Activated CD8-positive, alpha-beta memory T cell treated with anti-CD3 and anti-CD28 coated beads for 1 hour (primary cell): ENCODE data around the gene OVCA2.
A peak's percentile ranks its signal among the peaks of the same experiment; 100 is the strongest.
"Not testable (repeated sequence)": the region's sequence is repeated elsewhere in the genome, so short reads cannot be mapped to it uniquely, and the experiment has no call there.

Experiments used
- DNase-seq, 2 donors: peaks; one replicate each; pipeline ENCODE4 v3.0.0-alpha.2; 2020; ENCODE audit warnings: low read depth in 1 of 2; ENCODE audit errors: extremely low read depth in 1 of 2

Gene OVCA2

DNA sequence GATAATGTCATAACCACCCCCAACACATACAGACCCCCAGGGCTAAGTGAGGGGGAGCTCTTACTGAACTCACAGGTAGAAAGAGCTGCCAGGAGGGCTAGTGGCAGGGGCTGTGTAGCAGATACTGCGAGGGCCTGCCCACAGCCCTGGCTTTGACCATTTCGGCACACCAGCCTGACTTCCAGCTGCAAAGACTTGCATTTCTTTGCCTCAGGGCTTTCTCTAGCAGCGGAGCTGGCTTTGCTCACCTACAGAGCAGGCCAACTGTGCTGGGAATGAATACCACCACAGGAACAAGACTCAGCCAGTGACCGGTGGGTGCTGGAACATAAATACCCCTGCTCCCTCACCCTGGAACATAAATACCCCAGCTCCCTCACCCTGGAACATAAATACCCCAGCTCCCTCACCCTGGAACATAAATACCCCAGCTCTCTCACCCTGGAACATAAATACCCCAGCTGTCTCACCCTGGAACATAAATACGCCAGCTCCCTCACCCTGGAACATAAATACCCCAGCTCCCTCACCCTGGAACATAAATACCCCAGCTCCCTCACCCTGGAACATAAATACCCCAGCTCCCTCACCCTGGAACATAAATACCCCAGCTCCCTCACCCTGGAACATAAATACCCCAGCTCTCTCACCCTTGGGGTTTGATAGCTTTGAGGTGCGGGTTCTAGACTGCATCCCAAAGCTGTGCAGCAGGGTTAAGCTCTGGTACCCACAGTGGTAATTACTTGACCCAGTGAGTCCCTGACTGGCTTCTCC is 28.4 kb upstream of the OVCA2 start:
- DNase-seq: not testable (repeated sequence)

GRCh38 chr17:2013994-2014317 is 27.9 kb upstream of the OVCA2 start:
- DNase-seq: no peak

DNA sequence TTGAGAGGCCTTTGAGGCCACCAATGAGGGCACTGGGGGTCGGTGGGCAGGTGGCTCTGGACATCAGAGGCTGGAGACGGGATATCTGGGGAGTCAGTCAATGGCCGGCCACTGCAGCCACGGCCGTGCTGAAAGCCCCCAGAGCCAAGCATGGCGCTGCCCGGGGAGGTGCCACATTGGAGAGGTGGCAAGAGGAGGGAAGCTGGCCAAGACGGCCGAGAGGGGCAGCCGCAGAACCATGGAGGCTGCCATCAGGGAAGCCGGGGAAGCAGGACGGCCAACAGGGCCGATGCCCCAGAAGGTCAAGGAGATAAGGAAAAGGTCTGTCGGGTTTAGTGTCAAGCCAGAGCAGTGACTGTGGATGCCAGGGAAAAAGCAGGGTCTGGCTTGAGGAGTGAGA is 26.5 kb upstream of the OVCA2 start:
- no peak for DNase-seq

DNA sequence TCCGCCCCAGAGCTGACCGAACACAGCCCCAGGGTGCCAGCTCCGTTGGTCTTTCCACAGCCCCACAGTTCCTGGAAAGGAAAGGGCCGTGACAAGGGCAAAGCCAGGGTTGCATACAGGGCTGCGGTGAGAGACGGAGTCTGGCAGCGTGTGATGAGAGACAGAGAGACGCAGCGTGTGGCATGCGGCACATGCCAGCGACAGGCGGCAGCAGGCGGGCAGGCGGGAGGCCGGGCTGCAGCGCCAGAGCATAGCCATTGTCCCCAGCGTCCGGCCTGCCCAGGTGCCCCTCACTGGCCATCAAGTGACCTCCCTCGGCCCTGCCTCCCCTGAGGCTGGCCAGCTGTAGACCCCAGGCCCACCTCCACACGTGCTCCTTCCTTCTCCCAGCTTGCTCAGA is 25.3 kb upstream of the OVCA2 start:
- DNase-seq: no peak

DNA sequence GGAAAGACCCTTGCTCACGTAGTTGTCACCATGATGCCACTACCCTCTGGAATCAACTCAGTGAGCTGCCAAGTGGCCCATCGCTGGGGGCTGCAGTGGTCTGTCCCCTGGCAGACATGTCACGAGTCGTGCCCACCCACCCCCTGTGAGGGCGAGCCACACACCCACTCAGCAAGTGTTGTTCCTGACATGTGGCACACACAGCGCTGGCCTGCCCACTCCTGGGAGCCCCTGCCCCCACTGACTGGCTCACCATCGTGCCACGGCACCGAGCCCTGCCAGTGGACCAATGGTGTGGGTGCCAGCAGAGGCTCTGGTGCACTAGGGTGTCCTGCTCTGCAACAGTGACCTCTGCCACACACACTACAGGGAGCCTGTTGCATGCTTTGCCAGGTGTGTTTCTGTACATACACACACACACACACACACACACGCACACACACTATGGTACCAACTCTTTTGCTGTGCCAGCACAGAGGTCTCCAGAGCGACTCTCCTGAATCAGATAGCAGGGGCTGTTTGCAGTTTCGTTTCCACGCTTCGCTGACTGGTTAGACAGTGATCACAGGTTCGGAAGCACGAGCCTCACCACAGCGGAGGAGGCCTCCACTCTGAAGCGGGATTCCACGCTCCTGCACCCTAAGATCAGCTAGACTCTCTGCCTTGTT is 24.4 kb upstream of the OVCA2 start:
- DNase-seq: no peak

GRCh38 chr17:2018716-2019510 is 22.9 kb upstream of the OVCA2 start:
- no peak for DNase-seq

DNA sequence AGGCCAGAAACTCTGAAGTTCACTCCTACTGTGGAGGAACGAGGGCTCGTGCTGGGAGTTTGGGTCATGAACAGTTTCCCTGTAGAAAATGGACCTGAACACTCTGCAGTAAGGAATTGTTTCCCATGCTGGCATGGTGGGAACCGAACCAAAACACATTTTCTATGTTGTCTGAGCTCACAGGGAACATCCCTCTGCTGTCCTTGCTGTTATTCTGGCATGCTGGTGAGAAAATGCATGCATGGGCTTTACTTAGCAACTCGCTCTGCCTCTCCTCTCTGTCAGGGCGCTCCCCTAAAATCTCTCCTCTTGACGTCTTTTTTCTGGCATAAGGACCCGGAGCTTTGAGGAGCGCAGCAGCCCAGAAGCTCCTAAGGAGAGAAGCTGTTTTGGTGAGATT is 22.1 kb upstream of the OVCA2 start:
- DNase-seq: no peak

DNA sequence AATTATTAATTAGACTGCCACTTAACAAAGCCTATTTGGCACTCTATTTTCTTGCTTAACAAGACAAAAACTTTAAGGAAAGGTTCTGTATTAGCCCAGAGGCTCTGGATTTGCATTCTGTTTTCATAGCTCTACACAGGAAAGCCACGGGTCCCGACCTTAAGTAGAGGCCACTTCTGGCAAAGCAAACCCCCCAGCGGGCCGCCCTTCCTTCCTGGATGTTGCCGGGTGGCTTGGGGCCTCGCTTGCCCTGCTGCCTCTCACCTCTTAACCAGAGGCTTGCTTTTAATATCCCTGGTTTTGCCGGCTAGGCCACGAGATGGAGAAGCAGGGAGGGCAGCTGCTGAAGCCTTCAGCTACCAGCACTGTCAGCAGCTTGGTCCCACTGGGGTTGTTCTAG is 21.1 kb upstream of the OVCA2 start:
- DNase-seq: no peak

DNA sequence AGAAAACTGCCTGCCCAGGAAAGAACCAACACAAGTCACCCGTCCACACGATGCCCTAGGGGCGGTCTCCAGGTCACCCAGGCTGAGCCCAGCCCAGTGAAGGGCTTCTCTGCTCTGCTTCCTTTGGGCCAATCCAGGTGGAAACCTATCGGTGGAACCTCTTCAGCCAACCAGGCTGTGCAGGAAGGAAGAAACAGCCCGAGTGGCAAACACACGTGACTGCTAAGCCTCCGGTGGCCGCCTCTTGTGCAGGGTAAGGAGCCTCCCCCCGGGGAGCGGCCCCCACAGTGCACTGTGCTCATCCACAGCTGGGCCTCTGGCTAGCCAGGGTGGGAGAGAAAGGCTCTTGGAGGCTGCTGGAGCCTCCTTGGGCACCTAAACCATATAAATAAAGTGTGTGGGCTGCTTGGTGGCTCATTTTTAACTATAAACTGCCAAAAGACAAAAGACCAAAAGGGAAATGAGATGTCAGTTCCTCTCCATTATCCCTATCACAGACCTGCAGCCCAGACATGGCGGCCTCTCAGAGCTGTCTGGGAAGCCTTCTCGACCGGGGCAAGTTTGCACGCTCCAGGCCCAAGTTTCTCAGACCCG is 19.1 kb upstream of the OVCA2 start:
- DNase-seq: no peak

- no peak for DNase-seq
These were observed 18.6 kb upstream of the OVCA2 start for GRCh38 chr17:2023256-2023655.

- no peak for DNase-seq
These were observed 17.9 kb upstream of the OVCA2 start for GRCh38 chr17:2023692-2024571.

DNA sequence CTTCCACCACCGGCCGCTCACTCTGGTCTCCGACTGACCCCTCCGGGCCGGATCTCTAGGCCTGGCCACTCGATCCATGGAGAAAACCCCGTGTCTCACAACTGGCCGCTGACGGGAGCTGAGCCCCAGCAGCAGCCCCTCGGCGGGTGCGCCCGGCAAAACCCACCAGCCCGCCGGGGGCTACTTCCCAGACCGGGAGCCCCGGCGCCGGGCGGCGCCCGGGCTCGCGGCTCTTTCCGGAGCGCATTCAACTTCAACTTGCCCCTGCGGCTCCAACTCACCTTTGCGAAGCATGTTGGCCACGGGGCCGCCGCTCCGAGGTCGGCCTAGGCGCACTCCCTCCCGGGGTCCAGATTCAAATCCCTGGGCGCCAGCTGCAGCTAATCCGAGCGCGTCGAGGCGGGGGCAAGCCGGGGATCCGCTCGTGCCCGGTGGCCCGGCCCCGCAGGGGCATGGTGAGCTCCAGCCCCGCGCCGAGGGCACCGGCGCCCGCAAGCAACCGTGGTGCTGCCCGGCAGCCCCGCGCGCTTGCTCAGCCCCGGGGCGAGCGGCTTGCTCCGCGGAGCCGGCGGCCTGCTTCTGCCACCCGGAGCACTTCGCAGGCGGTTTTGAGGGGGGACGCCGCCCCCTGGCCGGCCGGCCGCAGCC is 17.1 kb upstream of the OVCA2 start:
- DNase-seq: no peak

GRCh38 chr17:2025220-2025621 is 16.6 kb upstream of the OVCA2 start, which contains the start of gene RTN4RL1:
RTN4RL1 (minus strand) TSS chr17:2025334; CDS start chr17:2024865, 469 bp downstream.
- DNase-seq: peak; percentile 23 to 53

- no peak for DNase-seq
These were observed 16.1 kb upstream of the OVCA2 start for GRCh38 chr17:2025622-2026309.

DNA sequence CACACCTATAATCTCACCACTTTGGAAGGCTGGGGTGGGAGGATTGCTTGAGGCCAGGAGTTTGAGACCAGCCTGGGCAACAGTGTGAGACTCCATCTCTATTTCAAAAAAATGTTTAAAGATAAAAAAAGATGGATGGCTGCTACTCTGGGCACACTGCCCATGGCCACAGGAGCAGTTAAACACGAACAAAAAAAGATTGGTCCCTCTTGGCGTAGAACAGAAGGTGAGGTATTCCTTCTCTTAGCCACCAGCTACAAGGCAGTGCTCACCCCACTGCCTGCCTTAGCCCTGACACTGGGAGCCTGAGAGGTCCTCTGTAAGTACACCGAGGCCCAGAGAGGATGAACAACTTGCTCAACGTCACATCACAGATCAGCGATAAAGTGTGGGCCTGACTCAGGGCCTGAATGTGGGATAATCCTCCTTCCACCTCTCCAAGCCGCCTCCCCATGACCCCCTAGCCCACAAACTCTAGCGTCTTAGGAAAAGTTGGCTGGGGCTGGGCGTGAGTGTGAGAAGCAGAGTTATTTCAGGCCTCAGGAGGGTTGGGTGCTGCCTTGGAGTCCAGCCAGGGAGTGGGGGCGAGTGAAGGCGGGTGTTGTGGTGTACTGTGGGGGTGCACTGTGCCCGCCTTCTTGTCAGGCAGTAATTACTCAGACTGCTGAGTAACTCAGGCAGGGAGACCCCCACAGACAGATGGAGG is 14.1 kb upstream of the OVCA2 start:
- no peak for DNase-seq

DNA sequence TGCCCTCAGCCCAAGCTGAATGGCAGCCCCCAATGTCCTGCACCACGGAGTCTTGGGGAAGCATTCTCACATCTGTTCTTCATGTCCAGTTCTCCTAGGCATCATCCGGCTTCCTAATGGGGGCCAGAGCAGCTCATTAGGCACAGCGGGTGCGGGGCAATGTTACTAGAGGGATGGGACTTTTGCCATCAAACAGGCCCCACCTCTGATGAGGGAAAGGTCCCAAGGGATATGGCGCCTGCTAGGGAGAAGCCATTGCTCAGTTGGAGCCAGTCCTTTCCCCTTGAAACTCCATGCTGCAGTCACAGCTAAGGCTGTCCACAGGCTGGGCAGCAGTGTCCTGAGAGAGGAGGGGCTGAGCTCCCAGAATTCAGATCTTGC is 13.6 kb upstream of the OVCA2 start:
- DNase-seq: no peak

- no peak for DNase-seq
These were observed 13.1 kb upstream of the OVCA2 start for GRCh38 chr17:2028737-2029136.

- DNase-seq: peak in 1 of 2 donors; percentile 77
These were observed 11.7 kb upstream of the OVCA2 start, which contains the start of gene DPH1 for GRCh38 chr17:2029911-2030778. DPH1 (plus strand) TSS chr17:2030153; CDS start chr17:2030170, 17 bp downstream.
